ENCODE results near the gene LINGO1. TPM values are rescaled to one million over a fixed set of nuclear protein-coding genes. Genes with fewer than 3 reads are reported as not detected.

The LINGO1 gene
- total RNA-seq, 2 experiments from 2014 or later = not detected

- H3K36me3 Mint-ChIP-seq (ENCODE audit: low read depth) = no peaks in the 10 kb centered on the region
- H3K4me3 Mint-ChIP-seq = no peak overlapping the region
- no peaks in the 10 kb centered on the region for H3K9me3 Mint-ChIP-seq
- CTCF ChIA-PET = interaction anchor here (0.6 to 0.8 kb wide), 2 partner anchors 11 to 50 kb away, joined by 3 to 4 read pairs; no protein-coding TSS in a partner anchor
- no peak for DNase-seq
- no peak overlapping the region for H3K27ac Mint-ChIP-seq
- peaks cover 3% of the 10 kb centered on the region for H3K27me3 Mint-ChIP-seq
- POLR2A ChIA-PET = no interaction called here
- no peaks in the 10 kb centered on the region for H3K4me1 Mint-ChIP-seq
Observed at GRCh38 chr15:77646104-77646694, 13.5 kb upstream of the LINGO1 start.

DNA sequence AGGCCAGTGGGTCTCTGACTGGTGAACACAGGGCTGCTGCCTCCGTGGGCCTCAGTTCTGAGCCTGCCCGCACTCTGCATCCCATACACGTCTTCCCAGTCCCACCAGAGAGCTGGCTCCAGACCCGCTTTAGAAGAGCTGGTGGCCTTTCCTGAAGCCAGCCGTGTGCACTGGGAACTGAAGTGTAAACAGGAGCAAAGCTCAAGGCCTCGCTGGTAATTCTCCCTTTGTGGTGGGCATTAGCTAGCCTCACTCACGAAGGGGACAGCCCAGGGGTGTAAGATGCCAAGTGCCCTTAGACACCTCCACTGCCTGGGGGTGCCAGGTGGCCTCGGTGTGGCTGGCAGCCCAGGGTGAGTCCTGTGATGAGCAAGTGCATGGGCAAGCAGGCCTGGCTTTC, 12.9 kb upstream of the LINGO1 start:
- H3K27me3 Mint-ChIP-seq = peaks cover 3% of the 10 kb centered on the region
- no peak for DNase-seq
- H3K4me1 Mint-ChIP-seq = no peaks in the 10 kb centered on the region
- no peaks in the 10 kb centered on the region for H3K36me3 Mint-ChIP-seq (ENCODE audit: low read depth)
- CTCF ChIA-PET = interaction anchor here (0.8 kb wide), 1 partner anchor 10 kb away, joined by 3 read pairs; no protein-coding TSS in a partner anchor
- no peak overlapping the region for H3K27ac Mint-ChIP-seq
- POLR2A ChIA-PET = no interaction called here
- no peak overlapping the region for H3K4me3 Mint-ChIP-seq
- H3K9me3 Mint-ChIP-seq = no peaks in the 10 kb centered on the region

GRCh38 chr15:77644543-77645247, 12.0 kb upstream of the LINGO1 start:
- no peak for DNase-seq
- no peaks in the 10 kb centered on the region for H3K4me1 Mint-ChIP-seq
- no peaks in the 10 kb centered on the region for H3K27me3 Mint-ChIP-seq
- POLR2A ChIA-PET = no interaction called here
- no peak overlapping the region for H3K4me3 Mint-ChIP-seq
- H3K36me3 Mint-ChIP-seq (ENCODE audit: low read depth) = no peaks in the 10 kb centered on the region
- no peak overlapping the region for H3K27ac Mint-ChIP-seq
- CTCF ChIA-PET = no interaction called here
- no peaks in the 10 kb centered on the region for H3K9me3 Mint-ChIP-seq

DNA sequence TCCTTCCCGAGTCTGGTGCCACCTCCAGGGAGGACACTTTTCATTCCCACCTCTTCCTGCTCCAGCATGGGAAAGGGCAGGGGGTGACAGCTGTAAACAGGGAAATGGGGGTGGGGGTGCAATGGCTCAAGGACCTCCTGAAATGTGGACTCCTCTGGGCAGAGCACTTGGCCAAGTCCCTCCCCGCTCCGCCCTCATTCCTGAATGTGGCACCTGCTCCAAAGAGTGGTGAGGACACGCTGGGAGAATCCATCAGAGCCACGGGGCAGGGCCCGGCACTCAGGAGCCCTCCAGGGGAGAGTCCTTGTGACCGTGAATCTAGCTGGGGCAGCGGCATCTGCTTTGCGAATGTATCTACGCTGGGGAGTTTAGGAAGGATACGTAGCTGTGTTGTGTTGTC, 11.1 kb upstream of the LINGO1 start:
- Mint-ChIP-seq H3K27me3 (no peaks in the 10 kb centered on the region), H3K4me1 (no peaks in the 10 kb centered on the region), H3K36me3 (ENCODE audit: low read depth) (no peaks in the 10 kb centered on the region), H3K27ac (no peak overlapping the region), H3K4me3 (no peak overlapping the region), H3K9me3 (no peaks in the 10 kb centered on the region)
- DNase-seq = no peak
- ChIA-PET POLR2A (no interaction called here), CTCF (no interaction called here)

DNA sequence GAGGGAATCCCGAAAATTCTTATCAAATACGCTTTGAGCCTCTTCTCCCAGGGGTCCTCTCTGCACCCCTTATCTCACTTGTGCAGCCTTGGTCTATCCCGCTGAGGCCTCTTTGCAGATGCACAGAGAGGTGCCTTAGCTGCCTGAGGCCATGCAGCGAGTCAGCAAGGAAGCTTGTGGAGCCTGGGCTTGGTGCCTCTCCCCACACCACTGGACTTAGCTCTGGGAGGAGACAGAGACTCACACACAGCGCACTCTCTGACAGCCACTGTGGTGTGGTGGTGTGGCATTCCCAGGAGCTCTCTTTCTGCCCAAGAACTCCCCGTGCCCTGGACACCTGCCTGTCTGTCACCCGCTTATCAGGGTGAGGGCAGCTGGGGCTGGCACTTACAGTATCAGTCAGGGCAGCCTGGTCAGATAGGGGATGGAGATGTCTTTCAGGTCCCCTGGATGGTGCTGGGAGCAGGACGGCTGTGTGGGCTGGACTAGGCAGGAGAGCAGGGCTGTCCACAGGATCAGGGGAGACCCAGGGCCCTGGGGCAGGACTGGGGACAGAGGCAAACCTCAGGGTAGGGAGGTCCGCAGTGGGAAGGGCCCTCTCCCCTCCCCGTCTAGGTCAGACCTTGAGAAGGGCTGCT, 10.2 kb upstream of the LINGO1 start:
- H3K4me3 Mint-ChIP-seq = no peak overlapping the region
- no peak for DNase-seq
- no peaks in the 10 kb centered on the region for H3K4me1 Mint-ChIP-seq
- H3K9me3 Mint-ChIP-seq = no peaks in the 10 kb centered on the region
- CTCF ChIA-PET = interaction anchor here (0.7 kb wide), 1 partner anchor 9 kb away, joined by 3 read pairs; no protein-coding TSS in a partner anchor
- peaks cover 2% of the 10 kb centered on the region for H3K27me3 Mint-ChIP-seq
- H3K36me3 Mint-ChIP-seq (ENCODE audit: low read depth) = no peaks in the 10 kb centered on the region
- H3K27ac Mint-ChIP-seq = no peak overlapping the region
- POLR2A ChIA-PET = no interaction called here

GRCh38 chr15:77641999-77642398, 9.3 kb upstream of the LINGO1 start:
- H3K9me3 Mint-ChIP-seq = no peaks in the 10 kb centered on the region
- DNase-seq = no peak
- peaks cover 5% of the 10 kb centered on the region for H3K27me3 Mint-ChIP-seq
- ChIA-PET POLR2A (no interaction called here), CTCF (interaction anchor here (0.6 kb wide), 1 partner anchor 179 kb away, joined by 3 read pairs; no protein-coding TSS in a partner anchor)
- no peak overlapping the region for H3K27ac Mint-ChIP-seq
- H3K4me3 Mint-ChIP-seq = no peak overlapping the region
- H3K4me1 Mint-ChIP-seq = no peaks in the 10 kb centered on the region
- H3K36me3 Mint-ChIP-seq (ENCODE audit: low read depth) = no peaks in the 10 kb centered on the region

GRCh38 chr15:77640615-77641014, 7.9 kb upstream of the LINGO1 start:
- Mint-ChIP-seq H3K9me3 (no peaks in the 10 kb centered on the region), H3K4me1 (no peaks in the 10 kb centered on the region), H3K27me3 (peaks cover 11% of the 10 kb centered on the region), H3K4me3 (no peak overlapping the region), H3K27ac (no peak overlapping the region), H3K36me3 (ENCODE audit: low read depth) (no peaks in the 10 kb centered on the region)
- ChIA-PET CTCF (no interaction called here), POLR2A (no interaction called here)
- DNase-seq = no peak

GRCh38 chr15:77639431-77639830, 6.7 kb upstream of the LINGO1 start:
- Mint-ChIP-seq H3K27ac (no peak overlapping the region), H3K4me1 (no peaks in the 10 kb centered on the region), H3K4me3 (no peak overlapping the region), H3K27me3 (peaks cover 19% of the 10 kb centered on the region), H3K36me3 (ENCODE audit: low read depth) (no peaks in the 10 kb centered on the region), H3K9me3 (no peaks in the 10 kb centered on the region)
- CTCF ChIA-PET = no interaction called here
- POLR2A ChIA-PET = no interaction called here
- DNase-seq = no peak

DNA sequence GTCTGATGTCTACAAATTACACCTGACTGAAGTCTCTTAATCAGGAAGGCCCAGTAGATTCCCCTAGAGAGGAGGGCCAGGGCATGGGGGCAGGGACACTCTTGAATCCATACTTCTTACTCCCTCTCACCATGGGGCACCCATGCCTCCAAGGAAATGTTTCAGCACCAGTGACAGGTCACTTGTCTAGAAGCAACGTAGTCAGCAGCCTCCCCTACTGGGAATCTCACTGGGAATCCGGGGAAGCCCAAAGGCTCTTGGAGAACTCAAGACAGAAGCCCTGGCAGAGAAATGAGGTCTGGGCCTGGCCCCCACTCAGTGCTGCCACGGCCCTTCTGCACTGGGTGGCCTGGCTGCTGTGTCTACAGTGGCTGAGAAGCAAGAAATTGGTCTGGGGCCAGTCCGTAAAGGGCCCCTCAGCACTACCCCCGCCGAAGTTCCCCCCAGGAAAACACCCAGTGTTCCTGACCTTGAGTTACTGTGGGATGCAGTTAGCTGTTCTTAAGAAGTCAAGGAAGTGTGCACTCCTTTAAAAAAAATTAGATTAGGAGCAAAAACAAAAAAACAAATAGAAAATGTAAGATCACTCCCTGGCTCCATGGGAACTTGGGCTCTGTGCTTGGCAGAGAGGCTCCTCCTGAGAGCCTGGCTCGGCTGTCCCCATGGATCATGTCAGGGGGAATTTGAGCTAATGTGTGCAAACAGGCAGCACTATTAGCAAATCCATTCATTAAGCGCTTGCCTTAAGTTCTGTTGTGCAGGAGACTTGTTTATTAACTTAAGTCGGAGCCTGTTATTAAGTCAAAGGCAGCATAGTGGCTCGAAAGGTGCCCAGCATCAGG, 5.4 kb upstream of the LINGO1 start:
- no peaks in the 10 kb centered on the region for H3K9me3 Mint-ChIP-seq
- H3K4me3 Mint-ChIP-seq = no peak overlapping the region
- H3K27ac Mint-ChIP-seq = no peak overlapping the region
- POLR2A ChIA-PET = no interaction called here
- H3K27me3 Mint-ChIP-seq = peaks cover 31% of the 10 kb centered on the region
- CTCF ChIA-PET = no interaction called here
- H3K36me3 Mint-ChIP-seq (ENCODE audit: low read depth) = no peaks in the 10 kb centered on the region
- no peak for DNase-seq
- H3K4me1 Mint-ChIP-seq = peaks cover 9% of the 10 kb centered on the region

- ChIA-PET POLR2A (no interaction called here), CTCF (no interaction called here)
- Mint-ChIP-seq H3K27ac (no peak overlapping the region), H3K4me3 (no peak overlapping the region), H3K4me1 (peaks cover 9% of the 10 kb centered on the region), H3K9me3 (no peaks in the 10 kb centered on the region), H3K27me3 (peaks cover 34% of the 10 kb centered on the region), H3K36me3 (ENCODE audit: low read depth) (no peaks in the 10 kb centered on the region)
- DNase-seq = no peak
Observed at GRCh38 chr15:77636209-77636608, 3.5 kb upstream of the LINGO1 start.

GRCh38 chr15:77634266-77634962, 1.7 kb upstream of the LINGO1 start:
- Mint-ChIP-seq H3K36me3 (ENCODE audit: low read depth) (no peaks in the 10 kb centered on the region), H3K27ac (no peak overlapping the region), H3K4me1 (peaks cover 9% of the 10 kb centered on the region), H3K4me3 (no peak overlapping the region), H3K9me3 (no peaks in the 10 kb centered on the region), H3K27me3 (peaks cover 49% of the 10 kb centered on the region)
- DNase-seq = peak; percentile 68
- POLR2A ChIA-PET = no interaction called here
- CTCF ChIA-PET = interaction anchor here (1.0 to 2.3 kb wide), 5 partner anchors 9 to 187 kb away, joined by 3 to 20 read pairs (median 4); no protein-coding TSS in a partner anchor

DNA sequence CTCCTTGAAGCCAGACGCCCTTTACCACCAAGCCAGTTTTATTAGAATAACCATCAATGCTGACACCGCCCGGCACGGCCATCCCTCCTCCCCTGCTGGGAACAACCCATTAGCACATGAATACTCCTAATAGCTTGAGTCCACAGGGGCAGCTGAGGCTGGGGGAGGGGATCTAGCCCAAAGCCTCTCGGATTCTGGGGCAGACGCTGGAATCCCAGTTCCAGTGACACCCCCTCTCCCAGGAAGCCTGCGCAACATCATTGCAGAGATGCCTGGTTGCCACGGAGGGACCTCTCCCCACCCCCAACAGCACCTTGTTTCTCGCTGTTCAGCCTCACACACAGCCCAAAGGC, 1.2 kb upstream of the LINGO1 start:
- H3K27ac Mint-ChIP-seq = no peak overlapping the region
- no peaks in the 10 kb centered on the region for H3K9me3 Mint-ChIP-seq
- peaks cover 9% of the 10 kb centered on the region for H3K4me1 Mint-ChIP-seq
- peaks cover 54% of the 10 kb centered on the region for H3K27me3 Mint-ChIP-seq
- H3K36me3 Mint-ChIP-seq (ENCODE audit: low read depth) = no peaks in the 10 kb centered on the region
- CTCF ChIA-PET = interaction anchor here (1.0 to 2.3 kb wide), 5 partner anchors 9 to 188 kb away, joined by 3 to 20 read pairs (median 4); no protein-coding TSS in a partner anchor
- POLR2A ChIA-PET = no interaction called here
- no peak overlapping the region for H3K4me3 Mint-ChIP-seq
- no peak for DNase-seq
